Sigmoid colon (tissue), 4 donors: ENCODE data around the gene DDX50.

ENCODE experiments used
- POLR2A ChIP-seq, 2 donors: fragments of 450-650 bp; IDR thresholded peaks; one replicate each; pipeline ENCODE4 v1.6.1; 2016; ENCODE audit warnings: antibody characterized with exemption in 2 of 2, mild to moderate bottlenecking in 2 of 2, moderate library complexity in 2 of 2
- POLR2AphosphoS5 ChIP-seq, 4 donors: sonication (generic); formaldehyde crosslinking; IDR thresholded peaks; one replicate each; pipeline ENCODE4 v1.6.1; 2017; ENCODE audit warnings: antibody characterized with exemption in 4 of 4
- TF ChIP-seq, protein P1 (sequence below), 4 experiments: fragments of 450-650 bp in 3 of 4; fragments of 200-600 bp in 1 of 4; IDR thresholded peaks; one replicate each; pipeline ENCODE4 v1.5.1; 2016 to 2019; ENCODE audit warnings: antibody characterized with exemption in 4 of 4, mild to moderate bottlenecking in 3 of 4, moderate library complexity in 2 of 4

DNA sequence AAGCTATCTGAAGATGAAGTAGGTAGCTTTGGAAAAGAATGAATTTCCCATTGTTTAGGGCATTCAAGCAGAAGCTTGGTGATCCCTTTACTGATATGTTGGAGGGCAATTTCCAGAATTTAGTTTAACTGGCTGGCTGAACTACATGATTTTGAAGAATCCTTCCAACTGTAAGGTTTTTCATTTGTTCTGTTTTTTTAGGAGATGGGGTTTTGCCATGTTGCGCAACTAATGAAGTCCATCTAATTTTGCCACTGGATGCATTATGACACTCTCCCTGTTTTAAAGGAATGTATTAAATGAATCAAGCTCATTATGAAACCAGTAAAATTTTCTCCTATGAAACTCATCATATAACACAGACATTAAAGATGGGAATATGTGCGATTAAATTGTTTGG, 6.1 kb upstream of the DDX50 start:
- TF ChIP-seq, protein P1, sequence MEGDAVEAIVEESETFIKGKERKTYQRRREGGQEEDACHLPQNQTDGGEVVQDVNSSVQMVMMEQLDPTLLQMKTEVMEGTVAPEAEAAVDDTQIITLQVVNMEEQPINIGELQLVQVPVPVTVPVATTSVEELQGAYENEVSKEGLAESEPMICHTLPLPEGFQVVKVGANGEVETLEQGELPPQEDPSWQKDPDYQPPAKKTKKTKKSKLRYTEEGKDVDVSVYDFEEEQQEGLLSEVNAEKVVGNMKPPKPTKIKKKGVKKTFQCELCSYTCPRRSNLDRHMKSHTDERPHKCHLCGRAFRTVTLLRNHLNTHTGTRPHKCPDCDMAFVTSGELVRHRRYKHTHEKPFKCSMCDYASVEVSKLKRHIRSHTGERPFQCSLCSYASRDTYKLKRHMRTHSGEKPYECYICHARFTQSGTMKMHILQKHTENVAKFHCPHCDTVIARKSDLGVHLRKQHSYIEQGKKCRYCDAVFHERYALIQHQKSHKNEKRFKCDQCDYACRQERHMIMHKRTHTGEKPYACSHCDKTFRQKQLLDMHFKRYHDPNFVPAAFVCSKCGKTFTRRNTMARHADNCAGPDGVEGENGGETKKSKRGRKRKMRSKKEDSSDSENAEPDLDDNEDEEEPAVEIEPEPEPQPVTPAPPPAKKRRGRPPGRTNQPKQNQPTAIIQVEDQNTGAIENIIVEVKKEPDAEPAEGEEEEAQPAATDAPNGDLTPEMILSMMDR (IDR thresholded peaks at IDR 0.05): no peak
- TF ChIP-seq POLR2A (IDR thresholded peaks at IDR 0.05) (no peak), POLR2AphosphoS5 (IDR thresholded peaks at IDR 0.05) (no peak)
